Cardiac muscle cell (in vitro differentiated cells and primary cell): ENCODE results near the gene IFT172. TPM values are rescaled to one million over a fixed set of nuclear protein-coding genes. Genes with fewer than 3 reads are reported as not detected.

Experiments used
- DNase-seq, 2 donors: peaks; one replicate each; pipeline versions ENCODE4 v3.0.0 to v3.0.0-alpha.2; 2010 to 2017; ENCODE audit warnings: low read depth in 1 of 2, low spot score in 1 of 2
- H3K27ac ChIP-seq: fragments of 200-600 bp; sonication (generic); 2 replicates; pipeline ENCODE4 v1.5.1; 2016
- H3K27me3 ChIP-seq: fragments of 200-600 bp; sonication (generic); 2 replicates; pipeline ENCODE4 v1.6.0; 2016; ENCODE audit warnings: control low read depth
- H3K36me3 ChIP-seq: fragments of 200-600 bp; sonication (generic); 2 replicates; pipeline ENCODE4 v1.5.1; 2016; ENCODE audit warnings: control low read depth
- H3K4me1 ChIP-seq: fragments of 200-600 bp; sonication (generic); 2 replicates; pipeline ENCODE4 v1.8.1; 2017; ENCODE audit warnings: low read depth, mild to moderate bottlenecking, mixed run types
- H3K4me3 ChIP-seq: fragments of 200-600 bp; sonication (generic); 2 replicates; pipeline ENCODE4 v1.5.1; 2016; ENCODE audit warnings: mild to moderate bottlenecking
- H3K9me3 ChIP-seq: fragments of 200-600 bp; sonication (generic); 2 replicates; pipeline ENCODE4 v1.5.1; 2017; ENCODE audit warnings: low read depth, mild to moderate bottlenecking, control low read depth
- polyA plus RNA-seq: library from polyadenylated mRNA; unstranded; fragments of >200 nt; fragmentation: Nextera tagmentation; extraction: Ambion mirVana; gene quantifications from 2 replicates; pipeline ENCODE4 v1.2.1, GENCODE V29; 2016
- total RNA-seq: library from RNA; depleted of rRNA; stranded (reverse); fragments of >200 nt; gene quantifications from 2 replicates; pipeline ENCODE4 v1.2.3, GENCODE V29; 2016
- TF ChIP-seq, protein P1 (sequence below): IDR thresholded peaks from 2 replicates; pipeline ENCODE4 v1.5.1; 2012; ENCODE audit warnings: low read depth, mild to moderate bottlenecking, low read length

Gene IFT172
- total and polyA plus RNA-seq, 2 experiments from 2014 or later = 35.1 to 37.6 TPM

DNA sequence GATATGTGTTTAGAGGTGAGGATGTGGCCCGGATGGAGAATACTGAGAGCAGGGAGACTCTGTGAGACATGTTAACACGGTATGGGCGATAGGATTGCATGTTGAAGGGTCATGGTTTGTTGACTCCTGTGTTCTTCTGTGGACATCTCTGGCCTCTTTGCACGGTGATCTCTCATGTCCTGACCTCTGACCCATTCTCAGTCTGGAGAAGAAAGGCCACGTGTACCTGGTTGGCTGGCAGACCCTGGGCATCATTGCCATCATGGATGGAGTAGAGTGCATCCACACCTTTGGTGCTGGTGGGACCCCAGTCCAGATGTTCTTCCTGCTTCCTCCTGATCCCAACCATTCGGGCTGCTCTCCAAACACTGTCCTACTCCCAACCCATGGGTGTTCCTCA is 17.0 kb upstream of the IFT172 start:
- Histone ChIP-seq H3K4me3 (no peak overlapping the region), H3K36me3 (no peaks in the 10 kb centered on the region), H3K9me3 (no peaks in the 10 kb centered on the region), H3K27me3 (peaks cover 3% of the 10 kb centered on the region), H3K4me1 (peaks cover 6% of the 10 kb centered on the region), H3K27ac (no peak overlapping the region)
- DNase-seq = no peak
- TF ChIP-seq, protein P1, sequence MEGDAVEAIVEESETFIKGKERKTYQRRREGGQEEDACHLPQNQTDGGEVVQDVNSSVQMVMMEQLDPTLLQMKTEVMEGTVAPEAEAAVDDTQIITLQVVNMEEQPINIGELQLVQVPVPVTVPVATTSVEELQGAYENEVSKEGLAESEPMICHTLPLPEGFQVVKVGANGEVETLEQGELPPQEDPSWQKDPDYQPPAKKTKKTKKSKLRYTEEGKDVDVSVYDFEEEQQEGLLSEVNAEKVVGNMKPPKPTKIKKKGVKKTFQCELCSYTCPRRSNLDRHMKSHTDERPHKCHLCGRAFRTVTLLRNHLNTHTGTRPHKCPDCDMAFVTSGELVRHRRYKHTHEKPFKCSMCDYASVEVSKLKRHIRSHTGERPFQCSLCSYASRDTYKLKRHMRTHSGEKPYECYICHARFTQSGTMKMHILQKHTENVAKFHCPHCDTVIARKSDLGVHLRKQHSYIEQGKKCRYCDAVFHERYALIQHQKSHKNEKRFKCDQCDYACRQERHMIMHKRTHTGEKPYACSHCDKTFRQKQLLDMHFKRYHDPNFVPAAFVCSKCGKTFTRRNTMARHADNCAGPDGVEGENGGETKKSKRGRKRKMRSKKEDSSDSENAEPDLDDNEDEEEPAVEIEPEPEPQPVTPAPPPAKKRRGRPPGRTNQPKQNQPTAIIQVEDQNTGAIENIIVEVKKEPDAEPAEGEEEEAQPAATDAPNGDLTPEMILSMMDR = no peak

DNA sequence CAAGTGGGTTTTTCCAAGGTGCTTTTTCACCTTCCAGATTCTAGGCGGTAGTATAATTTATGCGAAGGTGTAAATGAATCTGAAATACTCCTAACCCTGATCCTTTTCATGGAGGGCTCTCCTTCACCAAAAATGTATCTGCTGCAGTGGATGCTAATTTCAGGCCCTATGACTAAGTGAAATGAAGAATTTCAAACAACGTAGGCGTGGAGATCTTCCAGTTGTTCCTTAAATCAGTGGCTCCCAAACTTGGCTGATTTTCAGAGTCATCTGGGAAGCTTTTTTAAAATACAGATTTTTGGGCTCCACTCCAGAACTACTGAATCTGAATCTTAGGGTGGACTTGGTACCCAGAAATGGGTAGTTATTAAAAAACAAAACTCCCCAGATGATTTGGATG is 12.6 kb upstream of the IFT172 start:
- DNase-seq = peak in 1 of 2 donors; percentile 40
- Histone ChIP-seq H3K27ac (no peak overlapping the region), H3K27me3 (peaks cover 12% of the 10 kb centered on the region)

DNA sequence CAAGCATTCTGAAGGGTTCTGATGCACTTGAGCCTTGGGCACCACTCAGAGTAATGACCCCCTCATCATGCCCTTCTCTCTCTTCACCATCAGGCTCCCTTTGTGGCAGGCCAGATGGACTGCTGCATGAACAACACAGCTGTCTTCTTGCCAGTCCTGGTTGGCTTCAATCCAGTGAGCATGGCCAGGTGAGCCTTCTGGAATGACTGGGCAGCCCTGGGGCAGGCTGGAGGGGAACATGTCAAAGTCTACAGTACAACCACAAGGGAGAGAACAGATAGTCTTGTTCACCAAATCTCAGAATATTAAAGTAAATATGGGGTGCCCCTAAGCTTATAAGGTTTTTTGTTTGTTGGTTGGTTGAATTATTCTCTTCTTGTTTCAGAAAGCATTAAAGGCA is 11.5 kb upstream of the IFT172 start:
- Histone ChIP-seq H3K9me3 (no peaks in the 10 kb centered on the region), H3K27me3 (peaks cover 20% of the 10 kb centered on the region), H3K4me3 (no peak overlapping the region), H3K27ac (no peak overlapping the region), H3K4me1 (peaks cover 6% of the 10 kb centered on the region), H3K36me3 (no peaks in the 10 kb centered on the region)
- no peak for DNase-seq
- TF ChIP-seq, protein P1 = no peak

More for the DNA sequence above, 12.6 kb upstream of the IFT172 start:
- TF ChIP-seq, protein P1 = no peak
- H3K4me3 ChIP-seq = no peak overlapping the region
- no peaks in the 10 kb centered on the region for H3K36me3 ChIP-seq
- H3K9me3 ChIP-seq = no peaks in the 10 kb centered on the region
- H3K4me1 ChIP-seq = peaks cover 6% of the 10 kb centered on the region

DNA sequence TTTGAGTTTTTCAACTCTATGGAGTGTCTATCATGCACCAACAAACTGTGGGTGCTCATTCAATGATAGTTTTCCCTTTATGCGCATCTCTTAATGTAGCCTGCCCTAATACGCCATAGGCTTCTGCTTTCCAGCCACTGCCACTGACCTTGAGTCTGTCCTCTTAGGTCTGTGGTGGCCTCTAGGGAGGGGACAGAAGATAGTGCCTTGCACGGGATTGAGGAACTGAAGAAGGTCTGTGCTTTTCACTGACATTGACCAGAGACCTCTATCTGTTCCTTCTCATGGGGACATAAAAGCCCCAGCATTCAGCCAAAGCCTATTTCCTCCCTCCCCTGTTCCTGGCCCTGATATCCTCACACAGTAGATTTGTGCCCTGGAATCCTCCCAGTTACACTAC is 9.4 kb upstream of the IFT172 start:
- TF ChIP-seq, protein P1 = no peak
- no peak overlapping the region for H3K27ac ChIP-seq
- DNase-seq = no peak
- H3K36me3 ChIP-seq = no peaks in the 10 kb centered on the region
- no peaks in the 10 kb centered on the region for H3K9me3 ChIP-seq
- no peak overlapping the region for H3K4me3 ChIP-seq
- H3K27me3 ChIP-seq = peaks cover 21% of the 10 kb centered on the region
- peaks cover 6% of the 10 kb centered on the region for H3K4me1 ChIP-seq

DNA sequence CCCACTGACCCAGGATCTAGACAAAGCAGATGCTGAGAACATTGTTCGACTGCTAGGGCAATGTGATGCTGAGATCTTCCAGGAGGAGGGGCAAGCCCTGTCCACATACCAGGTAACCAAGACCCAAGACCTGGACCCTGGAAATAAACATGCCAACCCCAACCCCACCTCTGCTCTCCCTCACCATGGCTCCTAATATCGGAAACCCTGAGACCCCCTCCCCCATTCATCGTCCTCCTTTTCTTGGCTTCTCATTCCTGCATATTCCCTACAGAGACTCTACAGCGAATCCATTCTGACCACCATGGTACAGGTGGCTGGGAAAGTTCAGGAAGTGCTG is 7.7 kb upstream of the IFT172 start:
- TF ChIP-seq, protein P1 = no peak
- Histone ChIP-seq H3K36me3 (no peaks in the 10 kb centered on the region), H3K4me1 (no peaks in the 10 kb centered on the region), H3K4me3 (no peak overlapping the region), H3K9me3 (no peaks in the 10 kb centered on the region), H3K27ac (no peak overlapping the region), H3K27me3 (peaks cover 21% of the 10 kb centered on the region)
- no peak for DNase-seq
